Adrenal gland (tissue), 5 donors: ENCODE measurements around the gene PKIB.

Experiments
- POLR2A ChIP-seq, 2 donors: fragments of 450-650 bp; IDR thresholded peaks; one replicate each; pipeline ENCODE4 v1.6.1; 2017; ENCODE audit warnings: antibody characterized with exemption in 2 of 2, mild to moderate bottlenecking in 2 of 2, moderate library complexity in 1 of 2
- TF ChIP-seq, protein P1 (sequence below), 6 experiments: fragments of 450-650 bp in 4 of 6; fragments of 200-600 bp in 2 of 6; sonication (generic) in 1 of 6; IDR thresholded peaks; 1 replicate in 5 of 6; 2 replicates in 1 of 6; pipeline versions ENCODE4 v1.5.1 to v1.8.0; 2016 to 2021; ENCODE audit warnings: antibody characterized with exemption in 6 of 6, mild to moderate bottlenecking in 2 of 6, moderate library complexity in 1 of 6
- donor health status: DM: no; HTN: no; CAD: no.

- TF ChIP-seq, protein P1, sequence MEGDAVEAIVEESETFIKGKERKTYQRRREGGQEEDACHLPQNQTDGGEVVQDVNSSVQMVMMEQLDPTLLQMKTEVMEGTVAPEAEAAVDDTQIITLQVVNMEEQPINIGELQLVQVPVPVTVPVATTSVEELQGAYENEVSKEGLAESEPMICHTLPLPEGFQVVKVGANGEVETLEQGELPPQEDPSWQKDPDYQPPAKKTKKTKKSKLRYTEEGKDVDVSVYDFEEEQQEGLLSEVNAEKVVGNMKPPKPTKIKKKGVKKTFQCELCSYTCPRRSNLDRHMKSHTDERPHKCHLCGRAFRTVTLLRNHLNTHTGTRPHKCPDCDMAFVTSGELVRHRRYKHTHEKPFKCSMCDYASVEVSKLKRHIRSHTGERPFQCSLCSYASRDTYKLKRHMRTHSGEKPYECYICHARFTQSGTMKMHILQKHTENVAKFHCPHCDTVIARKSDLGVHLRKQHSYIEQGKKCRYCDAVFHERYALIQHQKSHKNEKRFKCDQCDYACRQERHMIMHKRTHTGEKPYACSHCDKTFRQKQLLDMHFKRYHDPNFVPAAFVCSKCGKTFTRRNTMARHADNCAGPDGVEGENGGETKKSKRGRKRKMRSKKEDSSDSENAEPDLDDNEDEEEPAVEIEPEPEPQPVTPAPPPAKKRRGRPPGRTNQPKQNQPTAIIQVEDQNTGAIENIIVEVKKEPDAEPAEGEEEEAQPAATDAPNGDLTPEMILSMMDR (IDR thresholded peaks at IDR 0.05): no peak
- no peak for TF ChIP-seq POLR2A (IDR thresholded peaks at IDR 0.05)
Measured at GRCh38 chr6:122758927-122759334, 148.7 kb downstream of the PKIB start.
